Suppressor macrophage treated with lipopolysaccharide for 1 hour (primary cell): ENCODE data around the gene NEU2.
A peak's percentile ranks its signal among the peaks of the same experiment; 100 is the strongest.
"Not testable (repeated sequence)": the region's sequence is repeated elsewhere in the genome, so short reads cannot be mapped to it uniquely, and the experiment has no call there.

Source experiments
- DNase-seq, 3 donors: peaks; one replicate each; pipeline ENCODE4 v3.0.0-alpha.2; 2020 to 2022

Gene NEU2

GRCh38 chr2:233059797-233060500, 27.5 kb downstream of the NEU2 start, which contains the start of gene INPP5D:
INPP5D (plus strand) TSS chr2:233060342; CDS start chr2:233060479, 137 bp downstream.
- DNase-seq = peak; percentile 87 to 92 (median 90)

DNA sequence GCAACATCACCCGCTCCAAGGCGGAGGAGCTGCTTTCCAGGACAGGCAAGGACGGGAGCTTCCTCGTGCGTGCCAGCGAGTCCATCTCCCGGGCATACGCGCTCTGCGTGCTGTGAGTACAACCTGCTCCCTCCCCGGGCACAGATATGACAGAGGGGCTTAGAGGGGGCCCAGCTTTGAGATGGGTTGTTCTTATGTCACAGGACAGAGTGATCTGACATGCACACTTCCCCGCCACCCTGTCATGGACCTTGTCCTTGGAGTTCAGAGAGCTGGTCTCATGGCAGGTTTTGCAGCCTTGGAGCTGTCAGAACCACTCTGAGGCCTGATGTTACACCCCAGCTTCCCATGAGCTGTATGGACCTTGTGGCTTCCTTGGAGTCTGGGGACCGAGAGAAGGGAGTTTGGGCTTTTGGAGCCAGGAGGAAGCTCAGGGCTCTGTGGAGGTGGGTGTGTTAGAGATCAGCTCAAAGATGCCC, 28.1 kb downstream of the NEU2 start:
- no peak for DNase-seq

DNA sequence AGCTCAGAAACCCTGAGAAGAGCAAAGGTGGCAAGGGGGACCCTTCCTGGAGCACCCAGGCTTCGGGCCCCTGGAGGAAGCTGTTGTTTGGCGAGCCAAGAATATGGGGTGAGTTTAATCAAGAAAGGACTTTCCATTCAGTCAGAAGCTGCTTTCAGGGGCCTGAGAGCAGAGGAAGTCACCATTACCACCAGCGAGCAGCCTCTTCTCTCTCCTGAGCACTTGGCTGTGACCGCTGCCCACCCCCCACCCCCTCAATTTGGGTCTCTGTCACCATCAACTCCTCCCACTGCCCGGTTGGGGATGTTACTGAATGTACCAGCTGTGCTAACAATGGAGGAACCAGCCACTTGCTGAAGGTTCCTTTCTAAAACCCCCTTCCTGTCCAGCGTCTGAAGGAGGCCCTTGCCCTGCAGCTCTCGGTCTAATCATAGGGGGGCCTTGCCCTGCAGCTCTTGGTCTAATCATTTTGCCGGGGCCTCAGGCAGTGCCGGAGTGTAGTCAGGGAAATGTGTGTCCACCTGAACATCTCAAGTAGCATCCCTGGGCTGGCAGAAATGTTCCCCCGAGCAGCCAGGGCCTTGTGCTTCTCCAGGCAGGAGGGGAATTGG, 28.6 kb downstream of the NEU2 start:
- DNase-seq = peak; percentile 86 to 88 (median 88)

DNA sequence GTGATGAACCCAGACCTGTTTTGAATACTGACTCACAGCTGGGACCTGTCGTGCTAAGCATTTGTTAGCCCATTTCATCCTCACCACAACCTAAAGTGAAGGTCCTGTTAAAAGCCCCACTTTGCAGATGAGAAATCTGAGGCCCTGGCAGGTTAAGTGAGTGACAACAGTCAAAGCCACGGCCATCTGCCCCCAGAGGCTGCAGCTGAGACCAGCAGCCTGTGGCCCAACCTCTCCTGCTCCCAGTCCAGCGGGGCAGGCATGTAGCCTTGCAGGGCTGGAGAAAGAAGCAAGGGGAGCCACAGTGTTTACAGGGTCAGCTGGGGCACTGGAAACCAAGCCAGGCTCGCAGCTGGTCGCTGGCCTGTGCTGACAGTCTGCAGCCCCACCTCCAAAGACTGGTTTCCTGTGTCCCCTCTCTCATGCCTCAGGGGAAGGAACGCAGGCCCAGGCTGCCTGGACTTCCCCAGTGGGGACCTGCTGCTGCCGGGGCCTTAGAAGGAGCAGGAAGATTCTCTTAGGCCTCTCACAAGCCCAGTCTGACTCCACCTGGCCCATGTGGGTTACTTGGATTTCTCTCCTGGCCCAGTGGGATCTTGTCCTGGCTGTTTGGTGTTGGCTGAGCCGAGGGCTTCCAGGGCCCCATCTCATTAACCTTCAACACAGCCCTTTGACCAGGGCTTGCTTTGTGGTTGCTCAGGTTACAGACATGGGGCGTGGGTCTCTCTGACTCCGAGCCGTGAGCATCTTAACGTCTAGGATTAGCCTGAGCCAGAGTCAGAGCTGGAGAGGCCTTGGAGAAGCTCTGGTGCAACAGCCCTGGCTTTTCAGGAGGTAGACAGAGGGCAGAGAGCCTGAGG, 29.3 kb downstream of the NEU2 start:
- DNase-seq = peak in 2 of 3 donors; percentile 49 to 68

DNA sequence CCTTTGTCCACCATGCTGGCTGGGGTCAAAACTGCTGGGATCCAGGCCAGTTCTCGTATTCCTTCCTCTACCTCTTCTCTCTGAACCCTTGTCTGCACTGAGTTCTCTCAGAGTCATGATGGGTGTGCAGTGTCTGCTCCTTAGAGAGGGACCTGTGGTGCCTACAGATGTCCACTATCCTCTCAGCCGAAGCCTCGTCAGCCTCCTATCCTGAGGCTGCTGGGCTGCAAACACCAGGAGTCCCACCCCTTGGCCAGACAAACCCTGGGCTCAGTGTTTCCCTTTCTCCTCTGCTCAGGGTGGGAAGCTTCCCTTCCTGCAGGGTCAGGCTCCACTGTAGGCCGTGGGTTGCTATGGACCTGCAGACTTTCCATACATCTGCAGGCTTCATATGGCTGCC, 30.0 kb downstream of the NEU2 start:
- peak in 2 of 3 donors; percentile 22 to 31 for DNase-seq

DNA sequence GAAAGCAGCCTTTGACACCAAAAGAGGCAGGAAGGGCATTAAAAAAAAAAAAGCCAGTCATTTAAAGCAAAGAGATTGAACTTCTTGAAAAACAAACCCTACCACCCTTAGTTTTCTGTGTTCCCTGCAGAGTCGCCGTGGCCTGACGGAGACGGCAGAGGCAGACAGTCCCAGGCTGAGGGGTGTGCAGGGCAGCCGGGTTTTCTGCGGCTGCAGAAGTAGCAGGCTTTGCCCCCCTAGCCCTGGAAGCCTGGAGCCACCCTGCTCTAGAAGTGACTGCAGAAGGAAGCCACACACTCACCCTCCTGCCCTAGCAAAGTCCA, 30.4 kb downstream of the NEU2 start:
- DNase-seq = no peak

- DNase-seq = peak in 2 of 3 donors; percentile 37 to 51
Measured at GRCh38 chr2:233063269-233063975, 30.9 kb downstream of the NEU2 start.

DNA sequence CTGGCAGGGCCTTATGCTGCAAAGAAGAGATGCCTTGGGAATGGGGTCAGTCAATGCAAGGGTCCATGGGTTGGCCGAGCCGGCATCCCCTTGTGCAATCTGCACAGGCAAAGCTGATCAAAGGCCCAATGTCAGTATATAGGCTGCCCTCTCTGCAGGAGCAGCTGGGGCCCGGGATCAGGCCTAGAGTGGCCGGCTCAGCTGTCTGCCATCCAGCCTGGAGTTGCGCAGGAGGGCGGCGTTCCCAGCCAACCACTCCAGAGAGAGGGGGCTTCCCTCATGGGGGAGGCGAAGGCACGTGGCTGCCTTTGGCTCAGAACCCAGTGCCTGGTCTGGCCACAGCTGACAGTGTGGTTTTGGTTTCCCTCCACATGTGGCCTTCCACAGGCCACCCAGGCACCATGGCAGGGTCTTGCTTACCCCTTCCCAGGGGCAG, 31.5 kb downstream of the NEU2 start:
- DNase-seq = peak in 1 of 3 donors; percentile 42

DNA sequence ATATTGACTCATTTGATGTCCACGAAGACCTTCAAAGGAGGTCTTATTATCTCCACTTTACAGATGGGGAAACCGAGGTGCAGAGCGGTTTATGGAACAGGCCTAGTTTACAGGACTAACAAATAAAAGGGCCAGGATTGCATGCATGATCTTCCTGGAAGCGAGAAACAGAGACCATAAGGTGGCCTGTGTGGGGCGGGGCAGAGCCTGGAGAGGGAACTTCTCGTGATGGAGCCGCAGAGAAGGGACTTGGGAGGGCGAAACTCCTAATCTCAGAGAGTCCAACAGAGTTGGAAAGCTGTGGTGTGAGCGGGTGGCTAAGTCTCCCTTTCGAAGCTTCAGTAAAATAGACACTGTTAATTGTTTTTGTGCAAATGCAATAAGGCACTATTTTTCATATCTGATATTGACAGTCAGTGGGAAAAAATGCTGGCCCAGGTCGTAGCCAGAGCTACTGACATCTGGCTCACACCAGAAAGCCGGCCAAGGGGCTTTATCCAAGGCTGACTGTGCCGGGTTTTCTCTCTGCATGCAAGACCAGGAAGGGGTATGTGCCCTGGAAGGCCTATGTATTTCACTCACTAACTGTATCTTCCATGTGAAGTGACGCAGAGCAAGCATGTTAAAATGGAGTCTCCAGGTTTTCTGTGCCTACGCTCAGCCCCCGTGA, 32.2 kb downstream of the NEU2 start:
- DNase-seq = peak in 1 of 3 donors; percentile 24

GRCh38 chr2:233065200-233065589, 32.7 kb downstream of the NEU2 start:
- DNase-seq = not testable (repeated sequence)

DNA sequence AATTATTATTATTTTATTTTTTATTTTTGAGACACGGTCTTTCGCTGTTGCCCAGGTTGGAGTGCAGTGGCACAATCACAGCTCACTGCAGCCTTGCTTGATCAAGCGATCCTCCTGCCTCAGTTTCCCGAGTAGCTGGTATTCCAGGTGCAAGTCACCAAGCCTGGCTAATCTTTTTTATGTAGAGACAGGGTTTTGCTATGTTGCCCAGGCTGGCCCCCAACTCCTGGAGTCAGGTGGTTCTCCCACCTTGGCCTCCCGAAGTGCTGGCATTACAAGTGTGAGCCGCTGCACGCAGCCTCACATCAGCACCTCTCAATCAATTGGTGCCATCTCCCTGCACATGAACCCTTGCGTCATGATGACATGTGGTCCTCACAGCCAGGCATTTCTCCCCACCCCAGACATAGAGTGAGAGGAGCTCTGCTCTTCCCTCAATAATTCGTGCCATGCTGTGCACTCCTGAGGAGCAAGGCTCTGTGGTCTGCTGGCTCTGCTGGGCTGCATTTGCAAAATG, 33.5 kb downstream of the NEU2 start:
- DNase-seq = no peak

DNA sequence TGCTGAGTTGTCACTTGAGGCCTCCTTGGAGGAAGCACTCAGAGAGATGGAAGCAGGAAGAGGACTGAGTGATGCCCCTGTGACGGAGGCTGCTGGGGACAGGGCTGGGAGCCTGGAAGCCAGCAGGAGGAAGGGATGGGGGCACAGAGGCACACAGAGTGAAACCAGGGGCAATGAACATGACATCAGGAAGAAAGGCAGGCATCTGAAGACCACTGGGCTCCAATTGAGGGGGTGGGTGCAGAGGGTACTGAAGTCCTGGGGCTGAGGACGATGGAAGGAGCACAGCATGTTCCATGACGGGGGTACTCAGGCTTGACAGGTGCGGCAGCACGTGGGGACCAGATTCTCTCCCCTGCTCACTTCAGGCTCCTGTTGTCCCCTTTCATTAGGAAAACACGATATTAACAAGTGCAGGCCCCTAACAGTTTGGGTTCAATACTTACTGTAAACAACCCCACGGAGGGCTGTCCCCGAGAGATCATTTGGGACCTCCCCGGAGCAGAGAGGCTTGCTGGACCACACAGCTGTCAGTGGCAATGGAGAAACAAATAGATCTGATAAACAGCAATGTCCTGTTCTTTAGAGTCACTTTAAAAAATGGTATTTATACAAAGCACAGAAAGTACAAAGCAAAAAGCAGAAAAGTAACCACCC, 36.4 kb downstream of the NEU2 start:
- DNase-seq = peak in 1 of 3 donors; percentile 24

DNA sequence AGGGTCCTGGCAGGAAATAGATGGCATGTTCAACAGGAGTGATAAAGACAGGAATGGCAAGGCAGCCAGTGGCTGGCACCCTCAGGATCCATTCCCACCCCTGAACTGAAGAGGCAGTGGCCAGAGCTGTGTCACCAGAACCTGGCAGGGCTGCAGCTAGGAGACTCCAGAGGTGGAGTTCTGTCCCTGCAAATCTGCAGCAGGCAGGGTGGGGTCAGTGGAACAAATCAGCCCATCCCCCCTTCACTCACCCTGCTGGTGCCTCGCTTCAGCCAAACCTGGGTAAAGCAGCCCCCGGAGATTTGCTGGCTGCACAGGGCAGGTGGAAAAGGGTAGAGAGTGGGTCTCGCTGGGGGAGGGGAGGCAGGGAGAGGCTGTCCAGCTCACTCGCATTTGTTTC, 40.4 kb downstream of the NEU2 start:
- no peak for DNase-seq

DNA sequence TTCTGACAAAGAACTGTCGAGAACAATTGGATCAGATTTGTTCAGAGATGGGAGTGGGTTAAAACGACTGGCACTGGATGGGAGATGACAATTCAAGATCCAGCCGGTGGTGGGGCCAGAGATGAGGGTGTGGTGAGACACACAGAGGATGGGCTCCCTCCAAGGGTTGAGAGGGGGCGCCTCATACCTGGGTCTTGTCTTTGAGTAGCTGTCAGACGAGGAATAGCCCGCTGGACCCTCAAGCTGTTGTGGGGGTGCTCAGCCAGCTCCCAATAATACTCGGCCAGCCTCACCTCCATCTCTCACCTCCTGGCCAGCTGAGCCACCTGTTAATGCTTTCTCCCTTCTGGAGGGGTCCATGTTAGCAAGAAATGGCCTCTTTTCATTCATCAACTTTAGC, 41.6 kb downstream of the NEU2 start:
- DNase-seq = no peak

- peak in 1 of 3 donors; percentile 56 for DNase-seq
Measured at GRCh38 chr2:233075141-233075965, 42.9 kb downstream of the NEU2 start.

GRCh38 chr2:233075966-233076339, 43.5 kb downstream of the NEU2 start:
- peak; percentile 65 to 74 (median 68) for DNase-seq

DNA sequence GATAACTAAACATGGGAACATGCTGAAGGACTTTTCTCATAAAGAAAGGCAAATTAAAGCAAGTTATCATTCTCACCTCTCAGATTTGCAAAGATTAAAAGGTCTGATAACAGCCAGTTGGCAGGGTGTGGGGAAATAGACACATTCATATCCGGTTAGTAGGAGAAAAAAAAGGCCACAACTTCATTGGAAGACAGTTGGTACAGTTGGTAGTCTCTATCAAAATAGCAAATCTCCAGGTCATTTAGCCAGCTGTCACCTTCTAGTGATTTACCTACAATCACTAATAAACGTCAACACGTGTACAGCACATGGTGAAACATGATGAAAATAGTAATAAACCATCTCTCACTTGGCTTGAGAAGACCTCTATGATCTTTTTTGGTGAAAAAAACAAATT, 44.3 kb downstream of the NEU2 start:
- DNase-seq = no peak

DNA sequence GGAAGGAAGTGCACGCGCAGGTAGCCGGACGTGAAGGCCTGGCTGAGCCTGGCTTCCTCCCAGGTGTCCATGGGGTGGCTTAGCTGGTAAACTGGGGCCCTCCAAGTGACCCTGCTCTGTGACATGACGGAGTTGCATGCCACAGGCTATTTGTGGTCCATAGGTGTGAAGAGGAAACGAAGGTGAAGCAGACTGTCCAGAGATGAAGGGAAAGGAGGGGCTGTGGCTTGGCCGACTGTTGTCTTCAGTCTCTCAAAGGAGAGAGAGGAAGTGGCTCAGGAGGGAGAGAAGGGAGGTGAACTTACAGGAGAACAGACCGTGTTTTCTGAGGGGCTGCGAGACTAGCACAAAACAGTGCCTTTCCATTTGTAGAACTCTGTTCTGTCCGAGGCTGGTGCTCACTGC, 47.0 kb downstream of the NEU2 start:
- no peak for DNase-seq

- peak; percentile 58 to 63 (median 62) for DNase-seq
Measured at GRCh38 chr2:233079953-233080835, 47.7 kb downstream of the NEU2 start.
